Dendritic cell treated with granulocyte-macrophage colony-stimulating factor and Interleukin-4, amounts not matched to agents 40 ng/mL and 50 ng/mL, for 4 days (primary cell): Measurements from ENCODE around the gene TBC1D8.
A peak's percentile ranks its signal among the peaks of the same experiment; 100 is the strongest.

Experiments used
- H3K27ac Mint-ChIP-seq: one replicate; pipeline ENCODE4 v1.8.0; 2022; ENCODE audit warnings: mild to moderate bottlenecking, mixed read lengths
- H3K27me3 Mint-ChIP-seq: one replicate; pipeline ENCODE4 v1.8.0; 2022; ENCODE audit warnings: mild to moderate bottlenecking, mixed read lengths
- H3K36me3 Mint-ChIP-seq: one replicate; pipeline ENCODE4 v1.8.0; 2022; ENCODE audit warnings: low read depth, mixed read lengths
- H3K4me1 Mint-ChIP-seq: one replicate; pipeline ENCODE4 v1.8.0; 2022; ENCODE audit warnings: low read depth, mixed read lengths
- H3K4me3 Mint-ChIP-seq: one replicate; pipeline ENCODE4 v1.8.0; 2022; ENCODE audit warnings: mild to moderate bottlenecking, moderate library complexity, mixed read lengths
- H3K9me3 Mint-ChIP-seq: one replicate; pipeline ENCODE4 v1.8.0; 2022; ENCODE audit warnings: mixed read lengths
- intact Hi-C: fragments of 100-400 bp; cut with micrococcal nuclease; formaldehyde crosslinking; loops from one replicate; pipeline ENCODE4 v1.15.0; 2022

The TBC1D8 gene

GRCh38 chr2:101152272-101153076 lies 1.3 kb upstream of the TBC1D8 start:
- H3K9me3 Mint-ChIP-seq: no peaks in the 10 kb centered on the region
- peaks cover 17% of the 10 kb centered on the region for H3K27me3 Mint-ChIP-seq
- H3K4me3 Mint-ChIP-seq: peak overlapping the region; percentile 72
- H3K27ac Mint-ChIP-seq: peak overlapping the region; percentile 76
- intact Hi-C loops: loop anchor here (2.0 to 5.0 kb wide), 4 partner anchors 40 to 140 kb away; no protein-coding TSS in a partner anchor
- H3K36me3 Mint-ChIP-seq: peaks cover 6% of the 10 kb centered on the region
- H3K4me1 Mint-ChIP-seq: peaks cover 46% of the 10 kb centered on the region

GRCh38 chr2:101151859-101152271 lies 683 bp upstream of the TBC1D8 start:
- no peaks in the 10 kb centered on the region for H3K9me3 Mint-ChIP-seq
- peaks cover 17% of the 10 kb centered on the region for H3K27me3 Mint-ChIP-seq
- peak overlapping the region; percentile 76 for H3K27ac Mint-ChIP-seq
- H3K4me1 Mint-ChIP-seq: peaks cover 46% of the 10 kb centered on the region
- H3K36me3 Mint-ChIP-seq: peaks cover 6% of the 10 kb centered on the region
- intact Hi-C loops: loop anchor here (2.0 to 5.0 kb wide), 4 partner anchors 40 to 139 kb away; no protein-coding TSS in a partner anchor
- peak overlapping the region; percentile 72 for H3K4me3 Mint-ChIP-seq

GRCh38 chr2:101150306-101151145 lies 656 bp downstream of the TBC1D8 start:
- peaks cover 17% of the 10 kb centered on the region for H3K27me3 Mint-ChIP-seq

GRCh38 chr2:101149241-101150192 lies 1.7 kb downstream of the TBC1D8 start:
- H3K4me3 Mint-ChIP-seq: no peak overlapping the region
- H3K4me1 Mint-ChIP-seq: peaks cover 46% of the 10 kb centered on the region
- intact Hi-C loops: loop anchor here (5.0 kb wide), 2 partner anchors 43 to 112 kb away; no protein-coding TSS in a partner anchor
- no peak overlapping the region for H3K27ac Mint-ChIP-seq
- H3K36me3 Mint-ChIP-seq: peaks cover 6% of the 10 kb centered on the region
- peaks cover 17% of the 10 kb centered on the region for H3K27me3 Mint-ChIP-seq
- H3K9me3 Mint-ChIP-seq: no peaks in the 10 kb centered on the region

More at GRCh38 chr2:101150306-101151145, 656 bp downstream of the TBC1D8 start:
- H3K27ac Mint-ChIP-seq: peak overlapping the region; percentile 79
- H3K4me1 Mint-ChIP-seq: peaks cover 46% of the 10 kb centered on the region
- H3K36me3 Mint-ChIP-seq: peaks cover 6% of the 10 kb centered on the region
- no peaks in the 10 kb centered on the region for H3K9me3 Mint-ChIP-seq
- H3K4me3 Mint-ChIP-seq: peak overlapping the region; percentile 91
- intact Hi-C loops: loop anchor here (5.0 kb wide), 2 partner anchors 42 to 113 kb away; no protein-coding TSS in a partner anchor

GRCh38 chr2:101148777-101149176 lies 2.4 kb downstream of the TBC1D8 start:
- no peak overlapping the region for H3K4me3 Mint-ChIP-seq
- peaks cover 6% of the 10 kb centered on the region for H3K36me3 Mint-ChIP-seq
- H3K27ac Mint-ChIP-seq: no peak overlapping the region
- peaks cover 14% of the 10 kb centered on the region for H3K27me3 Mint-ChIP-seq
- H3K4me1 Mint-ChIP-seq: peaks cover 46% of the 10 kb centered on the region
- intact Hi-C loops: no loop called here
- H3K9me3 Mint-ChIP-seq: no peaks in the 10 kb centered on the region

GRCh38 chr2:101147971-101148370 lies 3.2 kb downstream of the TBC1D8 start:
- H3K4me1 Mint-ChIP-seq: peaks cover 44% of the 10 kb centered on the region
- no peak overlapping the region for H3K4me3 Mint-ChIP-seq
- peaks cover 6% of the 10 kb centered on the region for H3K36me3 Mint-ChIP-seq
- intact Hi-C loops: no loop called here
- no peak overlapping the region for H3K27ac Mint-ChIP-seq
- peaks cover 14% of the 10 kb centered on the region for H3K27me3 Mint-ChIP-seq
- H3K9me3 Mint-ChIP-seq: no peaks in the 10 kb centered on the region

GRCh38 chr2:101147062-101147461 lies 4.1 kb downstream of the TBC1D8 start:
- intact Hi-C loops: no loop called here
- Mint-ChIP-seq H3K27ac (no peak overlapping the region), H3K9me3 (no peaks in the 10 kb centered on the region), H3K4me1 (peaks cover 35% of the 10 kb centered on the region), H3K27me3 (peaks cover 14% of the 10 kb centered on the region), H3K36me3 (peaks cover 6% of the 10 kb centered on the region), H3K4me3 (no peak overlapping the region)

GRCh38 chr2:101146535-101146934 lies 4.6 kb downstream of the TBC1D8 start:
- Mint-ChIP-seq H3K27ac (no peak overlapping the region), H3K4me1 (peaks cover 30% of the 10 kb centered on the region), H3K9me3 (no peaks in the 10 kb centered on the region), H3K4me3 (no peak overlapping the region), H3K27me3 (peaks cover 14% of the 10 kb centered on the region), H3K36me3 (peaks cover 6% of the 10 kb centered on the region)
- intact Hi-C loops: no loop called here

- peaks cover 12% of the 10 kb centered on the region for H3K27me3 Mint-ChIP-seq
- no peak overlapping the region for H3K27ac Mint-ChIP-seq
- H3K4me3 Mint-ChIP-seq: no peak overlapping the region
- no peaks in the 10 kb centered on the region for H3K9me3 Mint-ChIP-seq
- H3K36me3 Mint-ChIP-seq: no peaks in the 10 kb centered on the region
- intact Hi-C loops: no loop called here
- peaks cover 32% of the 10 kb centered on the region for H3K4me1 Mint-ChIP-seq
Measured at GRCh38 chr2:101145406-101145805, 5.8 kb downstream of the TBC1D8 start.

- Mint-ChIP-seq H3K4me3 (no peak overlapping the region), H3K27ac (no peak overlapping the region), H3K9me3 (no peaks in the 10 kb centered on the region), H3K27me3 (no peaks in the 10 kb centered on the region), H3K36me3 (no peaks in the 10 kb centered on the region), H3K4me1 (peaks cover 12% of the 10 kb centered on the region)
- intact Hi-C loops: no loop called here
Measured at GRCh38 chr2:101142163-101142562, 9.0 kb downstream of the TBC1D8 start.

GRCh38 chr2:101140978-101141655 lies 10.1 kb downstream of the TBC1D8 start:
- no peaks in the 10 kb centered on the region for H3K27me3 Mint-ChIP-seq
- H3K9me3 Mint-ChIP-seq: no peaks in the 10 kb centered on the region
- H3K4me3 Mint-ChIP-seq: no peak overlapping the region
- H3K36me3 Mint-ChIP-seq: no peaks in the 10 kb centered on the region
- H3K27ac Mint-ChIP-seq: no peak overlapping the region
- intact Hi-C loops: no loop called here
- peaks cover 12% of the 10 kb centered on the region for H3K4me1 Mint-ChIP-seq

- Mint-ChIP-seq H3K27ac (no peak overlapping the region), H3K4me3 (no peak overlapping the region), H3K27me3 (no peaks in the 10 kb centered on the region), H3K9me3 (no peaks in the 10 kb centered on the region), H3K36me3 (no peaks in the 10 kb centered on the region), H3K4me1 (peaks cover 12% of the 10 kb centered on the region)
- intact Hi-C loops: no loop called here
Measured at GRCh38 chr2:101140237-101140636, 10.9 kb downstream of the TBC1D8 start.

- peaks cover 12% of the 10 kb centered on the region for H3K4me1 Mint-ChIP-seq
- no peak overlapping the region for H3K27ac Mint-ChIP-seq
- no peak overlapping the region for H3K4me3 Mint-ChIP-seq
- intact Hi-C loops: no loop called here
- no peaks in the 10 kb centered on the region for H3K9me3 Mint-ChIP-seq
- H3K27me3 Mint-ChIP-seq: no peaks in the 10 kb centered on the region
- no peaks in the 10 kb centered on the region for H3K36me3 Mint-ChIP-seq
Measured at GRCh38 chr2:101139495-101139894, 11.7 kb downstream of the TBC1D8 start.
